Measurements from ENCODE around the gene IQCK.

The IQCK gene

DNA sequence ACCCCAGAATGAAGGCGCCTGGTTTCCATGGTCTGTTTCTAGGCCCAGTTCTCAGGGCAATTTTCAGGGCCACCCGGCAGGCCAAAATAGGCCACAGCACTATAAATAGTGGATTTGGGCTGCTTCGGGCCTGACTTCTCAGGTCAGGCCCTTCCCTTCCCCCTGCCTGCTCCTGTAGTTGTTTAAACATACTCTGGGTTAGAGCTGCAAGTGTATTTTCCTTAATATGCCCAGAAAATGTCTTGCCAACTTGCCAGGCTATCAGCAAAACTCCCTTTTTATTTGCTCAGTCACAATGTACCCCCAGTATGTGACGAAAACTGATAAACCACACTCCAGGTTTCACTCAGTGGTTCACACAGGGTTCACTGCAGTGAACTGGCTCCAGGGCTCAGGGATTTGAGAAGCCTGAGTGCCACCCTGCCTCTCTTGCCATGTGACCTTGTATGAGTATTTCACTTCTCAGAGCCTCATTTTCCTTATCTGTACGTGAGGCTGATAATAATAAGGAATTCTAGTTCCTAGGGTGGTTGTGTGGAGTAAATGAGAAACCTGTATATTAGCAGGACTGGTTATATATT is 90.1 kb downstream of the IQCK start:
- DNase-seq: no peak

GRCh38 chr16:19809121-19809635 is 91.1 kb downstream of the IQCK start:
- no peak for DNase-seq

- no peak for DNase-seq
These were observed 91.6 kb downstream of the IQCK start for GRCh38 chr16:19809693-19810092.

- DNase-seq: no peak
These were observed 93.0 kb downstream of the IQCK start for GRCh38 chr16:19810817-19811731.

- DNase-seq: no peak
These were observed 94.9 kb downstream of the IQCK start for GRCh38 chr16:19812986-19813385.

DNA sequence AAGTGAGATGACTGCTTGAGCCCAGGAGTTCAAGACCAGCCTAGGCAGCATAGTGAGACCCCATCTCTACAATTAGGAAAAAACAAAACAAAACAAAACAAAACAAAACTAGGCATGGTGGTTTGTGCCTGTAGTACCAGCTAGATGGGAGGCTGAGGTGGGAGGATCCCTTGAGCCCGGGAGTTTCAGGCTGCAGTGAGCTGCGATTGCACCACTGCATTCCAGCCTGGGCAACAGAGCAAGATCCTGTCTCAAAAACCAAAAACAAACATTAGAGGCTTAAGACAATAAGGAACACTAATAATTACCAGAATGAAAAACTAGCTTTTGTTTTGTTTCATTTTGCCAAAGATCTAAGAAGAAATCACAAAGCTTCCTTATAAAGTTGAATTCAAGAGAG is 97.3 kb downstream of the IQCK start:
- no peak for DNase-seq

DNA sequence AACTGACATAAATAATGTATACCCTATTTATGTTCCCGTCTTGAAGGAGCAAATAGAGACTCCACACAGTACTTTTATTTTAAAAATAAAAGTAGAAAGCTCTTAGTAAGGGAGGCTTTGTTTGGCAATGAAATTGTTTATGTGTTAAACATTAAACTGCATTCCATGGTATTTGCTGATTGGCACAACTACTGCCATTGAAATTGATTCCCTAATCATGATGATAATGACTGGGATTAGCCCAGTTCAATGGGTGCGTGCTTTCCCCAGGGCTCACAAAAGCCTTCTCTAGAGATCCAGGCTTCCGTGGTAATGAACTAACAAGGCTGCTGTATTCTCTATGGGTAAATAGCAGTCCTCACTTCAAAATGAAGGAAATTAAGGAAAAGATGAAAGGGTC is 99.1 kb downstream of the IQCK start:
- no peak for DNase-seq

DNA sequence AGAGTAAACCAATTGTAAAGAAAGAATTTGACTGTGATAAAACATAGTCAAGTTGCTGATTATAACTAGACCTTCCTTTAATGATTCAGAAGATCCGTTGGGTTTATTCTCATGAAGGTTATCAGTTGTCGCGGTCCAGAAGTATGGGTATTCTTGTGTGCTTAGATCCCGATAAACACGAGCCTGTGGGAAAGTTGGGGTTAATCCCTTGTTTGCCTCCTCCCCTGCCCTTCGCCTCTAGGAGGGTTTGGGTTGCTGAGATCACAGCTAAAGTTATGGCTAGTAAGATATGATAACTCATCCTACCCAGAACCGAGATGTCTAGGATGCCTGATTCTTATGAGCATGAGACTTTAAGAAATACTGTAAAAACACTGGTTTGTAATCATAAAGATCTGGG is 99.8 kb downstream of the IQCK start:
- no peak for DNase-seq

GRCh38 chr16:19822533-19822932 is 104.5 kb downstream of the IQCK start:
- no peak for DNase-seq

GRCh38 chr16:19823322-19823721 is 105.3 kb downstream of the IQCK start:
- no peak for DNase-seq

GRCh38 chr16:19824216-19824615 is 106.1 kb downstream of the IQCK start:
- DNase-seq: no peak

GRCh38 chr16:19829844-19830692 is 112.0 kb downstream of the IQCK start:
- no peak for DNase-seq

GRCh38 chr16:19830902-19831560 is 113.0 kb downstream of the IQCK start:
- DNase-seq: no peak

DNA sequence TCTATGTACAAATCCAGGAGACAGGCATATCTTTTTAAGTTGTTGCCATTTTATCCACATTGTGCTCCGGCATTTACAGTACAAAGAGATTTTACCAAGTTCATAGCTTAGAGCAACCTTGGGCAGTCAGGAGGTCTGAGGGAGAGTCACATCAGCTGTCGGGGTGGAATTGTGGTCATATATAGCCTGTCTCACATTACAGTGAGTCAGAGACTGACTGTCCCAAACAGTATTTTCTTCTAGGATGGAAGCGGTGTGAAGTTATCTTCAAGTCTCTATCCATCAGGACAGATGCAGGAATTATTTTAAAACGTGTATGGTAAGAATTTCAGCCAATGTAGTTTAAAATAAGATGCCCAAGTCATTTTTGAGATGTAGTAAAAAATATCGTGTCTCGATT is 113.6 kb downstream of the IQCK start:
- no peak for DNase-seq

DNA sequence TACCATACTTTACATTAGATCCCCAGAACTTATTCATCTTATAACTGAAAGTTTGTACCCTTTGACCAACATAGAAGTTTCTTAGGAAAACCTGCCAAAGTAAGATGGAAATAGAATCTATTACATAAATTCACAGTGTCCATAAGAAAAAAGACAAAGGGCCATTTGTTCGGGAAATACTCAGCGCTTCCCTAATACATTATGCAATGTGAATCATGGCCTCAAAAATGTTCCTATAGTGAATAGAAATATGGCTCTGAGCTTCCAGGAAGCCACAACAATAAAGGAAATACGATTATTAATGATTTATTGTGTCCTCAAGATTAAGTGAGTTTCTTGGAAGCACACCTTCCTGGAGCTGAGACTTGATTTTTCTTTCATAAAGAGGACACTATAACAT is 115.1 kb downstream of the IQCK start:
- no peak for DNase-seq

GRCh38 chr16:19833581-19833980 is 115.5 kb downstream of the IQCK start:
- DNase-seq: no peak

DNA sequence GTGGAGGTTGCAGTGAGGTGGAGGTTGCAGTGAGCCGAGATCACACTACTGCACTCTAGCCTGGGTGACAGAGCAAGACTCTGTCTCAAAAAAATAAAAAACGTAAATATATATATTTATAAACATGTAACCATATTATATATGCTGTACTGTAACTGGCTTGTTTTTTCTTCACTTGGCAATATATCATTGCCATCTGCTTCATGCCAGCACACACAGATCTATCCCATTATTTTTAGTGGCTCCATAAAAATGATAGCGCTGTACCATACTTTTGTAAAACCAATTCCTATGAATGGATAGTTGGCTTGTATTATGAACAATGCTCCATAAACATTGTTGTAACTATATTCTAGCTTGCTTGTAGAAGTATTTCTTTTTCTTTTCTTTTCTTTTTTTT is 117.1 kb downstream of the IQCK start:
- DNase-seq: no peak

- no peak for DNase-seq
These were observed 117.9 kb downstream of the IQCK start for GRCh38 chr16:19835968-19836421.

DNA sequence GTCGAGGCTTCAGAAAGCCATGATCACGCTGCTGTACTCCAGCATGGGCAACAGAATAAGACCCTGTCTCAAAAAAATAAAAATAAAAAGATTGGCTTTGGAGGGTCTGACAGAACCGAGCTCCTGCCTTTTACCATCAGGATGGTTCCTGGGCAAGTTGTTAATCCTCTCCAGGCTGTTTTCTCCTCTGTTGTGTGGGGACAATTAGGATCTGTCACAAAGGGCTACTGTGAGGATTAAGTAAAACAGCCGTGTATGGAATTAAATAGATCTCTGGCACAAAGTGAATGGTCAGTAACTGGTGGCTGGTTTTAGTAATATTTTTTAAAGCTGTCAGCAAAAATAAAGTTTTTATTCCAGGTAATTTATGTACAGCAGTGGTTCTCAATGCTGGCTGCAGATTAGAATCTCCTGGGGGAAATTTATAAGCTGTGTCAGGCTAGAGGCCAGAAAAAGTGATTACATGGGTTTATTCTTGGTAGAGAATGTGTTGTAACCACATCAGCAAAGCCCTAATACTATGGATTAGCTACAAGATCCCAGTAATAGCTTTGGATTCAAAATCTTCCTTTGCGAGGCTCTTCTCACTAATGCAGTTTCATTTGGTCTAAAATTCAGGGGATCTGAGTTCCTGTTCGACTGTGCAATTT is 119.4 kb downstream of the IQCK start:
- no peak for DNase-seq

GRCh38 chr16:19837984-19838707 is 120.1 kb downstream of the IQCK start:
- DNase-seq: no peak

- peak; percentile 67 for DNase-seq
These were observed 122.5 kb downstream of the IQCK start for GRCh38 chr16:19840524-19841110.
